ENCODE data around the gene CELF6.

- TF ChIP-seq CTCF (conservative IDR thresholded peaks at IDR 0.05) (no peak), EZH2 (IDR thresholded peaks at IDR 0.05; ENCODE audit: low read depth) (no peak)
Observed at GRCh38 chr15:72242775-72243370, 77.1 kb downstream of the CELF6 start.

Data from PC-9 (cell line).